ENCODE results near the gene IFI6. TPM values are rescaled to one million over a fixed set of nuclear protein-coding genes. Genes with fewer than 3 reads are reported as not detected.
"Not testable (repeated sequence)": the region's sequence is repeated elsewhere in the genome, so short reads cannot be mapped to it uniquely, and the experiment has no call there.

The IFI6 gene
- polyA plus RNA-seq, 3 donors = 17.5 to 29.4 (median 23.7) TPM

- peak in 9 of 11 donors; percentile 65 to 85 (median 78) for DNase-seq (ENCODE audit: extremely low read depth in 1 of 11, low read depth in 9 of 11, low spot score in 4 of 11)
Measured at GRCh38 chr1:27659497-27660299, 12.3 kb downstream of the IFI6 start.

- no peak for DNase-seq (ENCODE audit: extremely low read depth in 1 of 11, low read depth in 9 of 11, low spot score in 4 of 11)
Measured at GRCh38 chr1:27658951-27659496, 13.0 kb downstream of the IFI6 start.

GRCh38 chr1:27656157-27656893 lies 15.7 kb downstream of the IFI6 start:
- no peak for DNase-seq (ENCODE audit: extremely low read depth in 1 of 11, low read depth in 9 of 11, low spot score in 4 of 11)

- DNase-seq (ENCODE audit: extremely low read depth in 1 of 11, low read depth in 9 of 11, low spot score in 4 of 11) = no peak
Measured at GRCh38 chr1:27655151-27655937, 16.6 kb downstream of the IFI6 start.

GRCh38 chr1:27652111-27652864 lies 19.7 kb downstream of the IFI6 start:
- DNase-seq (ENCODE audit: extremely low read depth in 1 of 11, low read depth in 9 of 11, low spot score in 4 of 11) = no peak

GRCh38 chr1:27650539-27651175 lies 21.3 kb downstream of the IFI6 start:
- DNase-seq (ENCODE audit: extremely low read depth in 1 of 11, low read depth in 9 of 11, low spot score in 4 of 11) = no peak

DNA sequence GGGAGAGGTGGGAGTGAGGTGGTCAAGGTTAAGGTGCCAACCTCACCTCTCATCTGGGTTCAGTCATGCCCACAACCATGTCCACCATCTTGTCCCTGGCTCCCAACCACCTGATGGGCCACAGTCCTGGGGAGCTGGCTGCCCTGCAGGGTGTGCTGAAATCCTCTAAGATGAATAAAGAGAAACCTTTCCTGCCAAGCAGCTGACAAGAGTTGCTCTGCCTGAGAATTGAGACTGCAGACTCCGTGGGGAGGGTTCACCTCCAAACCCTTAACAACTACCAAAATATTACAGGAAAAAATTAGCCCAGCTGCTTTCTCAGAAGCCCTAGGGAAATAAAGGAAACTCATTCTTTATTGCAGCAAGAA lies 21.8 kb downstream of the IFI6 start:
- DNase-seq (ENCODE audit: extremely low read depth in 1 of 11, low read depth in 9 of 11, low spot score in 4 of 11) = no peak

- DNase-seq (ENCODE audit: extremely low read depth in 1 of 11, low read depth in 9 of 11, low spot score in 4 of 11) = no peak
Measured at GRCh38 chr1:27649306-27649635, 22.7 kb downstream of the IFI6 start.

DNA sequence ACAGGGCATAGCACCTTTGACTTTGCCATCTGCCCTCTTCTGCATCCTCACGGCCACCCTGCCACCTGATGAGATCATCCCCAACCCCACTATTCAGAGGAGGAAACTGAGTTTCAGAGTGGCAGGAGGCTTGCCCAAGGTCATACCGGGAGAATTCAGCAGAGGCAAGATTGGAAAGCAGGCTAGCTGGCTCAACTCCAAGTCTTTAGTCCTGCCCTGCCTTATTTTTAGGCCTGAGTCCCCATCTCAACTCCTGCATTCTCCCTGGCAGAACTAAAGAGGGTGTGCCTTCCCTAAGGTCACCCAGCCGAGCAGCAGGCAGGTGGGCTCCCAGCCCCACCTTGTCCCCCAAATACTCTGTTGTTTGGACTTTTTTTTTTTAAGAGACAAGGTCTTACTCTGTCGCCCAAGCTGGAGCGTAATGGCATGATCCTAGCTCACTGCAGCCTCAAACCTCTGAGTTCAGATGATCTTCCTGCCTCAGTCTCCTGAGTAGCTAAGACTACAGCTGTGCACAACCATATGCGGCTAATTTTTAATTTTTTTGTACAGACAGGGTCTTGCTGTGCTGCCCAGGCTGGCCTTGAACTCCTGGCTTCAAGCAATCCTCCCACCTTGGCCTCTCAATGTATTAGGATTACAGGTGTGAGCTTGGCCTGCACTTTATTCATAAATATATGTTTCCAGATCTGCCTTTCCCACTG lies 23.2 kb downstream of the IFI6 start:
- DNase-seq (ENCODE audit: extremely low read depth in 1 of 11, low read depth in 9 of 11, low spot score in 4 of 11) = no peak

- no peak for DNase-seq (ENCODE audit: extremely low read depth in 1 of 11, low read depth in 9 of 11, low spot score in 4 of 11)
Measured at GRCh38 chr1:27647328-27647727, 24.7 kb downstream of the IFI6 start.

- no peak for DNase-seq (ENCODE audit: extremely low read depth in 1 of 11, low read depth in 9 of 11, low spot score in 4 of 11)
Measured at GRCh38 chr1:27646676-27647075, 25.3 kb downstream of the IFI6 start.

GRCh38 chr1:27645071-27645415 lies 26.9 kb downstream of the IFI6 start:
- DNase-seq (ENCODE audit: extremely low read depth in 1 of 11, low read depth in 9 of 11, low spot score in 4 of 11) = no peak

- no peak for DNase-seq (ENCODE audit: extremely low read depth in 1 of 11, low read depth in 9 of 11, low spot score in 4 of 11)
Measured at GRCh38 chr1:27644369-27645070, 27.5 kb downstream of the IFI6 start.

- DNase-seq (ENCODE audit: extremely low read depth in 1 of 11, low read depth in 9 of 11, low spot score in 4 of 11) = no peak
Measured at GRCh38 chr1:27643600-27644368, 28.2 kb downstream of the IFI6 start.

- not testable (repeated sequence) for DNase-seq (ENCODE audit: extremely low read depth in 1 of 11, low read depth in 9 of 11, low spot score in 4 of 11)
Measured at GRCh38 chr1:27640514-27640913, 31.5 kb downstream of the IFI6 start.

DNA sequence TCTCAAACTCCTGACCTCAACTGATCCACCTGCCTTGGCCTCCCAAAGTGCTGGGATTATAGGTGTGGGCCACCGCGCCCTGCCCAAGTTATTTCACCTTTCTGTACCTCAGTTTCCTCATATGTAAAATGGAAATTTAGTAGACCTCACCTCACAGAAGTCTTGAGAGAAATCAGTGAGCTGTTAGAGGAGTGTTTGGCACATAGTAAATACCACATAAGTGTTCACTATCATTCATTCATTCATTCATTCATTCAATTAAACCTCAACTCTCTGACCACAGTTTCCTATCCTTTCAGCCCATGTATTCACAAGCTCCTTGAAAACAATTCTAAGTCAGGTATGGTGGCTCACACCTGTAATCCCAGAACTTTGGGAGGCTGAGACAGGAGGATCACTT lies 33.2 kb downstream of the IFI6 start:
- DNase-seq (ENCODE audit: extremely low read depth in 1 of 11, low read depth in 9 of 11, low spot score in 4 of 11) = no peak

Measured in renal cortex interstitium (tissue), 11 donors.